GDM1 (cell line): ENCODE measurements around the gene SEC23B.
"Not testable (repeated sequence)": the region's sequence is repeated elsewhere in the genome, so short reads cannot be mapped to it uniquely, and the experiment has no call there.

Experiments used
- DNase-seq: peaks from one replicate; lab custom pipeline; 2025; lab: John Stamatoyannopoulos, UW

SEC23B gene

GRCh38 chr20:18507218-18508191 lies at the start of gene SEC23B:
Gene SEC23B (plus strand): TSS chr20:18507940. CDS start chr20:18510836, 2,896 bp downstream.
- DNase-seq, result peak; percentile 93

- no peak for DNase-seq
These were observed 42.1 kb upstream of the SEC23B start for GRCh38 chr20:18465536-18466200.

DNA sequence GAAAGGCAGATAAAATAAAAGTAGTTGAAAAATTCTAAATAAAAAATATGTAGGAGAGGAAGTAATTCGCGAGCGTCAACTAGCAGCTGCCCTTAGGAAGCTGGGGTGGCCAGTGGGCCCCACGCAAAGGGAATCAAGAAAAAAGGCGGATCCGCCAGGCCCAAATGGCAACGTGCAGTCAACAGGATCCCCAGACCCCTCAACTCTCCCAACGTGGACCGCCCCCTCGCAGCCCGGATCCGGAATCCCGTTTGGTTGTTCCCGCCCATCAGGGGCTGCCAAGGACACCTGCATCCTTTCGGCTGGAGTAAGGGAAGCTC lies 41.2 kb upstream of the SEC23B start:
- DNase-seq, result peak; percentile 81

GRCh38 chr20:18466894-18467730 lies 40.6 kb upstream of the SEC23B start, which contains the start of the genes DZANK1 and POLR3F:
Gene DZANK1 (minus strand): TSS chr20:18467030. CDS start chr20:18465358, 1,672 bp downstream.
Gene POLR3F (plus strand): TSS chr20:18467390. CDS start chr20:18467507, 117 bp downstream.
- peak; percentile 87 for DNase-seq

GRCh38 chr20:18477218-18477617 lies 30.5 kb upstream of the SEC23B start:
- DNase-seq, result no peak

DNA sequence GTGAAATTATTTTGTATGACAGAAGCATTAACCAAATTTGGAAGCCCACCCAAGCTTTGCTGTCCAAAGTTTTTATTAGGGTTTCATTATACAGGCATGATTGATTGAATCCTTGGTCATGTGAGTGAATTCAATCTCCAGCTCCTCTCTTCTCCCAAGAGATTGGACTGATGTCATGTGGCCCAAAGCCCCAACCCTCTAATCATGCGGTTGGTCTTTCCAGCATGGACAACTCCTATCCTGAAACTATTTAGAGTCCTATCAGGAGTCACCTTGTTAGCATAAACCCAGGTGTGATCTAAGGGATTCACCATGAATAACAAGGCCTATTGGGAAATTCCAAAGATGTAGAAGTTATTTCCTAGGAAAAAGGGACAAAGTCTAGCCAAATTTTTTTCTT lies 29.9 kb upstream of the SEC23B start:
- no peak for DNase-seq

DNA sequence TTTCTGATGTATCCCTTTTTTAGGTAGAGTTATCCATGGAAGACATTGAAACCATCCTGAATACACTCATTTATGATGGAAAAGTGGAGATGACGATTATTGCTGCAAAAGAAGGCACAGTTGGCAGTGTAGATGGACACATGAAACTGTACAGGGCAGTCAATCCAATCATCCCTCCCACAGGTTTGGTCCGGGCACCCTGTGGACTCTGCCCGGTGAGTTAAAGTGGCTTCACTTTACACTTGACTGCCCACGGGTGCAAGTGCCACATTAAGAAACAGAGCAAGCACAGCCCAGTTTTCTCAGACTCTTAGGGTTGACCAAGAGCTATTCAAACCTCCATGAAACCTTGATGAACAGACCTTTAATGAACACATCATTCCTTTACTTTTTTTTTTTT lies 26.1 kb upstream of the SEC23B start:
- DNase-seq, result no peak

GRCh38 chr20:18488301-18488700 lies 19.4 kb upstream of the SEC23B start:
- no peak for DNase-seq

DNA sequence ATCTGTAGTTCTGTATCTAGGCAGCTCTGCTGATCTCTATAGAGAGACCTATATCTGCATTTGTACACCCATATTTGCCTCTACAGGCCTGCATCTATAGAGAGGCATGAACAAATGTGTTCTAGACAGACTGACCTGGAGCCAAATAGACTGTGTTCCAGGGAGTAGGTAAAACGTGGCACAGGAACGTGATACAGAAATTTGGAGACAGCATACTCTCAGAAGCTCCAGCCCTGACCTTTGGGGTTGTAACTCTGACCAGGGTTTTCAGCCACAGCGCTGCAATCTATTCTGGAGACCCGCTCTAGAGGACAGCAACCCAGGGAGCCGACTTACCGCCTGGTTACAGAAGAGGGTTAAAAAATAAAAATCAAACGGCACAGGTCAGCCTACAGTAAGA lies 11.7 kb upstream of the SEC23B start:
- no peak for DNase-seq

DNA sequence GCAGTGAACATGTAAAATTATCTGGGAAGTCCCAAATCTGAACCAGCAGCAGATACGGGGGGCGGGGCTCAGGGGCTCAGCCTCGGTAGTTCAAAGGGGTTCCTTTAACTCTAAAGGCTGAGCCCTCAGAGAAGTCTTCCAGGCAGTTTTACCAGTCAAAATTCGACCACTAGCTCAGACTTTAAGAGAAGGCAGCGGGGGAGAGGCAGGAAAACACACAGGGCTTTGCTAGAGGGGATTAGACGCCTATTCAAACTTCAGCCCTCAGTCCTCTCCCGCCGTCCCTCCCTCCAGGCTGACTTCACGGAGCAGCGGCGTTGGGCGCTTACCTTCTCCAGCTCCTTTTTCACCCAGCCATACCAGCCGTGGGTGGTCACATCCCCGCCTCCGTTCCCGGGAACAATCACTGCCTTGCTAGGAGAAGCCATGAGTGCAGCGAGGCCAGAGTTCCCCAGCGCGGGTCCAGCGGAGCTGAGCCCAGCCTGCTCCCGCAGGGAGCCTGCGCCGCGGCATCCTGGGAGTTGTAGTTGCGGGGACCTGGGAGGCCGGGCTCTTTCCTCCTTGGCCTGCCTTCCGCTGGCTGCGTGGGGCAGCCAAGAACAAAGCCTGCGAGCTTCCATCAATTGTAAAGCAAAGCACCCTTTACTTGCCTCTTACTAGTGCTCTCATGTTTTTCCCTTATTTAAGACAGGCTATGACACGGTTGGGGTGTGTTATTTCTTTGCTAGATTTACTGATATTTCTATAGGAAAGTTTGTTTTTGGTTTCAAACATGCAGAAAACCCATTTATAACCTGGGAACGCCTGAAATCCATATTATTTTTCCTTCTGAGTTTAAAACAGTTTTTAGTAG lies 10.8 kb upstream of the SEC23B start, which contains the start of gene RBBP9:
TSS of gene RBBP9 (minus strand) at position 486 of the 853 bp plus-strand sequence. CDS start at position 428, 58 bp downstream.
- DNase-seq, result peak; percentile 74

DNA sequence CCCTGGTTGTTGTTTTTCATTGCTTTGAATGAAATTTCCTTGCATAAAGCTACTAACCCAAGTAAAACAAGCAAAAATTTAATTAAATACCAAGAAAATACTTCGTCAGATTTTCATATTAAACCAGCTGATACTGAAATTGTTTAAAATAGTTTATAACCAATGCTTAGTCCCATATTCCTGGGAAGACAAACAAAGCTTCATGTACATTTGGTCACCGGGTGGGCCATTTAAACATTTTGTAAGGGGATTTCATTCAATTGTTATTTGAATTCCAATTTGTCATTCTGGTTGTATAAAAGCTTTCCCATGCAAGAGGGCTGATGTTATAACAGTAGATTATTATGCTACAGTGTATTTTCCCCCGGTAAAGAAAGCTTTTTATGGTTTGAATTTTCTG lies 10.1 kb upstream of the SEC23B start:
- DNase-seq, result no peak

DNA sequence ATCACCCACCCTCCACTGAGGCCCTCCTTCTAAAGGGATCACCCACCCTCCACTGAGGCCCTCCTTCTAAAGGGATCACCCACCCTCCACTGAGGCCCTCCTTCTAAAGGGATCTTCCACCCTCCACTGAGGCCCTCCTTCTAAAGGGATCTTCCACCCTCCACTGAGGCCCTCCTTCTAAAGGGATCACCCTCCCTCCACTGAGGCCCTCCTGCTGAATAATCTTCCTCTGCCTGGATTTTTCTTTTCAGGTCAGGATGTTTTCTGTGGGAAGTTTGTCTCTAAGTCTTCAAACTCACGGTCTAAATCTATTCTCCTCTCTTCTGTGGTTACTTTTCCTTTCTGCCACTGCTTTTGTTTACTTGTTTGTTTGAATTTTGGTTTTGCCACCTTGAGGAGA lies 6.1 kb upstream of the SEC23B start:
- DNase-seq, result not testable (repeated sequence)

DNA sequence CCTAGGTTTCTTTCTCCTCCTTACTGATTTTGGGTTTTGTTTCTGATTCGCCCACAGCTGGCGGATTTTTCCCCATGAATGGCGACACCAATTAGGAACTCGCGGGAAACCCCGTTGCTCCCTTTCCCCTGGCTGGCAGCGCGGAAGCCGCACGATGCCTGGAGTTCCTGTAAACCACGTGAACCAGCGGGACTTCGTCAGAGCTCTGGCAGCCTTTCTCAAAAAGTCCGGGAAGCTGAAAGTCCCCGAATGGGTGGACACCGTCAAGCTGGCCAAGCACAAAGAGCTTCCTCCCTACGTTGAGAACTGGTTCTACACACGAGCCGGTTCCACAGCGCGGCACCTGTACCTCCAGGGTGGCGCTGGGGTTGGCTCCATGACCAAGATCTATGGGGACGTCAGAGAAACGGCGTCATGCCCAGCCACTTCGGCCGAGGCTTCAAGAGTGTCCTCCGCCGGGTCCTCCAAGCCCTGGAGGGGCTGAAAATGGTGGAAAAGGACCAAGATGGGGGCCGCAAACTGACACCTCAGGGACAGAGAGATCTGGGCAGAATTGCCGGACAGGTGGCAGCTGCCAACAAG lies 3.2 kb upstream of the SEC23B start:
- DNase-seq, result no peak

DNA sequence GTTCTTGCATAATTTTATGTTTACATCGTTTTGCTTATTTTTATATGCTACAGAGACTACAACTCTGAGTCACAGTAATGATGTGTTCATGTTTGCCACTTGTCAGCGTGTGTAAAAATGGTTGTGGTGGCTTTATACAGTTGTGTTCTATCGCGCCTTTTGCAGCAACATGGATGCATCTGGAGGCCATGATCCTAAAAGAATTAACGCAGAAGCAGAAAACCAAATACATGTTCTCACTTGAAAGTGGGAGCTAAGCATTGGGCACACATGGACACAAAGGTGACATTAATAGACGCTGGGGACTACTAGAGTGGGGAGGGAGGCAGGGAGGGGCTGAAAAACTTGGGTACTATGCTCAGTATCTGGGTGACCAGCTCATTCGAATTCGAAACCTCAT lies 996 bp upstream of the SEC23B start:
- no peak for DNase-seq

GRCh38 chr20:18511571-18511970 lies 3.8 kb downstream of the SEC23B start:
- no peak for DNase-seq

- DNase-seq, result no peak
These were observed 5.5 kb downstream of the SEC23B start for GRCh38 chr20:18513208-18513607.

- DNase-seq, result no peak
These were observed 6.4 kb downstream of the SEC23B start for GRCh38 chr20:18514127-18514526.

DNA sequence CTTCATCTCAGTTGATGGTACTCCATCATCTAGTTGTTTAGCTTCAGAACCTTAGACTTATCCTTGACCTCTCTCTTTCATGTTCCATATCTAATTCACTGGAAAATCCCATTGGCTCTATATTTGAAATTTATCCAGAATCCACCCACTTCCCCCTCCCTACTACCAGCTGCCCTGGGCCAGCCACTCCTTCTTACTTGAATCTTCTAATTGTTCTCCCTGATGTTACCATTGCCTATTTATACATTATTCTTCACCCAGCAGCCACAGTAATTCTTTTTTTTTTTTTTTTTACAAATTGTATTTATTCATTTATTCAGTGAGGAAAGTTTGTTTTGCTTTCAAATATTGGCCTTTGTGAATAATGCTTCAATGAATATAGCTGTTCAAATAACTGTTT lies 8.2 kb downstream of the SEC23B start:
- DNase-seq, result no peak

- DNase-seq, result not testable (repeated sequence)
These were observed 14.3 kb downstream of the SEC23B start for GRCh38 chr20:18522066-18522465.

DNA sequence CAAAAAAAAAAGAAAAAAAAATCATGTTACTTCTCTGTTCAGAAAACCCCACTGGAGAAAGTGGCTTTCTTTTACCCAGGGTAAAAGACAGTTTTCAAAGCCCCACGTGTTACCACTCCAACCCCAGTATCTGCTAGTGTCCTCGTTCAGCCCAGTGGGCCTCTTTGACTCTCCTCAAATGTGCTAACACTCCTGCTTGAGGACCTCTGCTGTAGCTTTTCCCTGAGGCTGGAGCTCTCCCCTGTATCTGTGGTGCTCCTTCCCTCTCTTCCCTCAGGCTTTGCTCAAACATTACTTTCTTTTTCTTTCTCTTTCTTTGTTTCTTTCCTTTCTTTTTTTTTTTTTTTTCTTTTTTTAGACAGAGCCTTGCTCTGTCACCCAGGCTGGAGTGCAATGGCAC lies 15.3 kb downstream of the SEC23B start:
- DNase-seq, result no peak

GRCh38 chr20:18524646-18525045 lies 16.9 kb downstream of the SEC23B start:
- DNase-seq, result no peak
